ENCODE measurements around the gene CRACR2A.

CRACR2A gene

DNA sequence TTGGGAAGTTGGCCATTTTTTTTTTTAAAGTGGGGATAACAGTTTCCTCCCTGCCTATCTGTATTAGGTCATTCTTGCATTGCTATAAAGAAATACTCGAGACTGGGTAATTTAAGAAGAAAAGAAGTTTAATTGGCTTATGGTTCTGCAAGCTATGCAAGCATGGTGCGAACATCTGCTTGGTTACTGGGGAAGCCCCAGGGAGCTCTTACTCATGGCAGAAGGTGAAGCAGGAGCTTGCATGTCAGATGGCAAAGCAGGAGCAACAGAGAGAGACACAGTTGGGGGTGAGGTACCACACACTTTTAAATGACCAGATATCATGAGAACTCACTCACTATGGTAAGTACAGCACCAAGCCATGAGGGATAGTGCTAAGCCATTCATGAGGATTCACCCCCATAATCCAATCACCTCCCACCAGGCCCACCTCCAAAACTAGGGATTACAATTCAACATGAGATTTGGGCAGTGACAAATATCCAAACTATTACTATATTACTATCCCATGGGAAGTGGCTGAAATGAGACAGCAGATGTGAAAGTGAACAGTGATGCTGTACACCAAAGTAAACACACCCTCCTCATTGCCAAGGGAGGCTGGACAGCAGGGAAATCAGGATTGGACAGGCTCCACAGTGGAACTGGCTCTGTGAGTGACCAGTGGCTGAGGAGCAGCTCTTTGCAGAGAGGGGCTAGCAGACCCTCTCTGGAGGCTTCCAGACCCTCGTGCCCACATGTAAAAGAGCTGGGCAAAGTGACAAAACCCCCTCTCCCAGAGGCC, 40.5 kb downstream of the CRACR2A start:
- Histone ChIP-seq H3K4me3 (replicated peaks; ENCODE audit: insufficient read depth, low read length) (no peak overlapping the region), H3K27ac (replicated peaks) (no peak overlapping the region), H3K27me3 (ENCODE audit: insufficient read depth, poor library complexity, severe bottlenecking) (no peaks in the 10 kb centered on the region)
- DNase-seq (ENCODE audit: low read depth in 1 of 2, low spot score in 1 of 2), result no peak
- TF ChIP-seq, protein P1, sequence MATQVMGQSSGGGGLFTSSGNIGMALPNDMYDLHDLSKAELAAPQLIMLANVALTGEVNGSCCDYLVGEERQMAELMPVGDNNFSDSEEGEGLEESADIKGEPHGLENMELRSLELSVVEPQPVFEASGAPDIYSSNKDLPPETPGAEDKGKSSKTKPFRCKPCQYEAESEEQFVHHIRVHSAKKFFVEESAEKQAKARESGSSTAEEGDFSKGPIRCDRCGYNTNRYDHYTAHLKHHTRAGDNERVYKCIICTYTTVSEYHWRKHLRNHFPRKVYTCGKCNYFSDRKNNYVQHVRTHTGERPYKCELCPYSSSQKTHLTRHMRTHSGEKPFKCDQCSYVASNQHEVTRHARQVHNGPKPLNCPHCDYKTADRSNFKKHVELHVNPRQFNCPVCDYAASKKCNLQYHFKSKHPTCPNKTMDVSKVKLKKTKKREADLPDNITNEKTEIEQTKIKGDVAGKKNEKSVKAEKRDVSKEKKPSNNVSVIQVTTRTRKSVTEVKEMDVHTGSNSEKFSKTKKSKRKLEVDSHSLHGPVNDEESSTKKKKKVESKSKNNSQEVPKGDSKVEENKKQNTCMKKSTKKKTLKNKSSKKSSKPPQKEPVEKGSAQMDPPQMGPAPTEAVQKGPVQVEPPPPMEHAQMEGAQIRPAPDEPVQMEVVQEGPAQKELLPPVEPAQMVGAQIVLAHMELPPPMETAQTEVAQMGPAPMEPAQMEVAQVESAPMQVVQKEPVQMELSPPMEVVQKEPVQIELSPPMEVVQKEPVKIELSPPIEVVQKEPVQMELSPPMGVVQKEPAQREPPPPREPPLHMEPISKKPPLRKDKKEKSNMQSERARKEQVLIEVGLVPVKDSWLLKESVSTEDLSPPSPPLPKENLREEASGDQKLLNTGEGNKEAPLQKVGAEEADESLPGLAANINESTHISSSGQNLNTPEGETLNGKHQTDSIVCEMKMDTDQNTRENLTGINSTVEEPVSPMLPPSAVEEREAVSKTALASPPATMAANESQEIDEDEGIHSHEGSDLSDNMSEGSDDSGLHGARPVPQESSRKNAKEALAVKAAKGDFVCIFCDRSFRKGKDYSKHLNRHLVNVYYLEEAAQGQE (IDR thresholded peaks at IDR 0.05; ENCODE audit: insufficient replicate concordance, low read depth), result no peak
- TF ChIP-seq POLR2AphosphoS5 (IDR thresholded peaks at IDR 0.05; ENCODE audit: low read depth) (no peak), GABPA (IDR thresholded peaks at IDR 0.05; ENCODE audit: low read depth) (no peak), SPI1 (IDR thresholded peaks at IDR 0.05; ENCODE audit: borderline replicate concordance, low read depth) (no peak)
- TF ChIP-seq, protein P2, sequence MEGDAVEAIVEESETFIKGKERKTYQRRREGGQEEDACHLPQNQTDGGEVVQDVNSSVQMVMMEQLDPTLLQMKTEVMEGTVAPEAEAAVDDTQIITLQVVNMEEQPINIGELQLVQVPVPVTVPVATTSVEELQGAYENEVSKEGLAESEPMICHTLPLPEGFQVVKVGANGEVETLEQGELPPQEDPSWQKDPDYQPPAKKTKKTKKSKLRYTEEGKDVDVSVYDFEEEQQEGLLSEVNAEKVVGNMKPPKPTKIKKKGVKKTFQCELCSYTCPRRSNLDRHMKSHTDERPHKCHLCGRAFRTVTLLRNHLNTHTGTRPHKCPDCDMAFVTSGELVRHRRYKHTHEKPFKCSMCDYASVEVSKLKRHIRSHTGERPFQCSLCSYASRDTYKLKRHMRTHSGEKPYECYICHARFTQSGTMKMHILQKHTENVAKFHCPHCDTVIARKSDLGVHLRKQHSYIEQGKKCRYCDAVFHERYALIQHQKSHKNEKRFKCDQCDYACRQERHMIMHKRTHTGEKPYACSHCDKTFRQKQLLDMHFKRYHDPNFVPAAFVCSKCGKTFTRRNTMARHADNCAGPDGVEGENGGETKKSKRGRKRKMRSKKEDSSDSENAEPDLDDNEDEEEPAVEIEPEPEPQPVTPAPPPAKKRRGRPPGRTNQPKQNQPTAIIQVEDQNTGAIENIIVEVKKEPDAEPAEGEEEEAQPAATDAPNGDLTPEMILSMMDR (IDR thresholded peaks at IDR 0.05; ENCODE audit: insufficient read depth, low read length), result no peak

DNA sequence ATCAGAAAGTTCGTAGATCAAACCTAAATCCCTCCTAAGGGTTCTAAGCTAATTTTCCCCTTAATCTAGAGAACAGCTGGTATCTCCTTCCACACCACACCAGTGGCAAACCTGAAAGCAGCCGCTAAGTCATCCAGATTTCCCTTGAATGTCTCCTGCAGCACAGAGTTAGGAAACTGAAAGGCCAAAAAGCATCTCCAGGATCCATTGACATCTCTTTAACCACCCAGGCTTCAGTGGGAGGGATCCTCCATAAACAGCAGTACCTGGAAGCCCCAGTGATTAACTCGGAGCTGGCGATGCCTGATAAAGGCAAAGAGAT, 47.6 kb downstream of the CRACR2A start:
- DNase-seq (ENCODE audit: low read depth in 1 of 2, low spot score in 1 of 2), result no peak
- no peak overlapping the region for H3K4me3 ChIP-seq (replicated peaks; ENCODE audit: insufficient read depth, low read length)
- peak overlapping the region; percentile 67 for H3K27ac ChIP-seq (replicated peaks)
- no peak for TF ChIP-seq SPI1 (IDR thresholded peaks at IDR 0.05; ENCODE audit: borderline replicate concordance, low read depth)
- TF ChIP-seq, protein P2 (IDR thresholded peaks at IDR 0.05; ENCODE audit: insufficient read depth, low read length), result no peak
- TF ChIP-seq POLR2AphosphoS5 (IDR thresholded peaks at IDR 0.05; ENCODE audit: low read depth), result no peak
- no peak for TF ChIP-seq GABPA (IDR thresholded peaks at IDR 0.05; ENCODE audit: low read depth)
- TF ChIP-seq, protein P1 (IDR thresholded peaks at IDR 0.05; ENCODE audit: insufficient replicate concordance, low read depth), result no peak
- no peaks in the 10 kb centered on the region for H3K27me3 ChIP-seq (ENCODE audit: insufficient read depth, poor library complexity, severe bottlenecking)

DNA sequence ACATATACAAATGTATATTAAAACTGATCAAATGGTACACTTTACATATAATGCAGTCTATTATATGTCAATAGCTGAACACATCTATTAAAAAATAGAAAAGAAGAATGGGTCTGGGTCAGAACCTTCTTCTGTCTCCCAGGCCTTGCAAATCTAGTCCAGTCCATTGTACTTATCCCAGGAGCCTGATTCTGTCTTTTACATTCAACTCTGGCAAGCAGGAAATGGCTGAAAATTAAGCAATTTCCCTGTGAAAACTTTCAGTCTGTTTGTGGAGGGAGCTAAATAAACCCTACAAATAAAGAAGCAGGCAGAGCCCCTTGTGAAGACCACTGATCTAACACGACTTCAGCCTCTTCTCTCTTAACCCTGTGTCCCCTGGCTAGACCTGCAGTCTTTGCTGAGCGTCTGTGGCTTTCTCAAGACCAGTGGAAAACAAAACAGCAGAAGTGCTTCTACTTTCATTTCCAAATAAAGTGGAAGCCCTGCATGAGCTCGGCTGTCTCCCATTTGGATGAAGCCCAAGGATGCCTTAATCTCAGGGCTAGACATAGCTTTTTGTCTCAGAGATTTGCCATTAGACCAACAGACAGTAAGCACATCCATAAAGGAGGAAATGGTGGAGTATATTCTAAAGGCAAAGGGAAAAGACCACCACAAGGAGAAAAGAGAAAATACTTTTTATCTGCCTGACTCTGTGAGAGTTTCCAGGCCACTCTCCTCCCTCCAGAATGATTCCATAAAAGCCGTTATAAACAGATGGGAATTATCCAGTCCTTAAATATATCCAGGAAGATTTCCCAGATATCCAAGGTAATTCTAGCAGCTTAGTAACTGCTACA, 48.2 kb downstream of the CRACR2A start:
- Histone ChIP-seq H3K4me3 (replicated peaks; ENCODE audit: insufficient read depth, low read length) (no peak overlapping the region), H3K27me3 (ENCODE audit: insufficient read depth, poor library complexity, severe bottlenecking) (no peaks in the 10 kb centered on the region), H3K27ac (replicated peaks) (peak overlapping the region; percentile 67)
- DNase-seq (ENCODE audit: low read depth in 1 of 2, low spot score in 1 of 2), result peak in 1 of 2 experiments; percentile 23
- TF ChIP-seq POLR2AphosphoS5 (IDR thresholded peaks at IDR 0.05; ENCODE audit: low read depth) (no peak), GABPA (IDR thresholded peaks at IDR 0.05; ENCODE audit: low read depth) (no peak), SPI1 (IDR thresholded peaks at IDR 0.05; ENCODE audit: borderline replicate concordance, low read depth) (no peak)
- TF ChIP-seq, protein P2 (IDR thresholded peaks at IDR 0.05; ENCODE audit: insufficient read depth, low read length), result no peak
- TF ChIP-seq, protein P1 (IDR thresholded peaks at IDR 0.05; ENCODE audit: insufficient replicate concordance, low read depth), result no peak
